HG03432 (cell line): Measurements from ENCODE around the gene ARMC12.
"Not testable (repeated sequence)": the region's sequence is repeated elsewhere in the genome, so short reads cannot be mapped to it uniquely, and the experiment has no call there.

Experiments
- ATAC-seq: cut with Tn5 transposase; IDR thresholded peaks from one replicate; pipeline ENCODE4 v1.9.1; 2021; ENCODE audit warnings: mild to moderate bottlenecking, moderate library complexity; ENCODE audit not compliant: unreplicated experiment

ARMC12 gene

GRCh38 chr6:35731736-35732532, 4.9 kb upstream of the ARMC12 start:
- peak; percentile 51 for ATAC-seq

- no peak for ATAC-seq
Measured at GRCh38 chr6:35733633-35734032, 3.2 kb upstream of the ARMC12 start.

- ATAC-seq: not testable (repeated sequence)
Measured at GRCh38 chr6:35734319-35734718, 2.5 kb upstream of the ARMC12 start.

GRCh38 chr6:35735452-35735851, 1.4 kb upstream of the ARMC12 start:
- no peak for ATAC-seq

- ATAC-seq: no peak
Measured at GRCh38 chr6:35736253-35736894, 458 bp upstream of the ARMC12 start.

- ATAC-seq: peak; percentile 51
Measured at GRCh38 chr6:35737413-35738211, 780 bp downstream of the ARMC12 start.

GRCh38 chr6:35739645-35740524, 3.1 kb downstream of the ARMC12 start:
- no peak for ATAC-seq

GRCh38 chr6:35742842-35743241, 6.0 kb downstream of the ARMC12 start:
- ATAC-seq: no peak

GRCh38 chr6:35745509-35745908, 8.7 kb downstream of the ARMC12 start:
- ATAC-seq: no peak

- no peak for ATAC-seq
Measured at GRCh38 chr6:35746516-35746915, 9.7 kb downstream of the ARMC12 start.

GRCh38 chr6:35747877-35748276, 11.0 kb downstream of the ARMC12 start:
- no peak for ATAC-seq

GRCh38 chr6:35750557-35750956, 13.7 kb downstream of the ARMC12 start:
- no peak for ATAC-seq

- ATAC-seq: no peak
Measured at GRCh38 chr6:35751594-35751993, 14.8 kb downstream of the ARMC12 start.

GRCh38 chr6:35752330-35752729, 15.5 kb downstream of the ARMC12 start:
- ATAC-seq: no peak

GRCh38 chr6:35754452-35755277, 17.8 kb downstream of the ARMC12 start:
- no peak for ATAC-seq

- no peak for ATAC-seq
Measured at GRCh38 chr6:35755278-35755924, 18.6 kb downstream of the ARMC12 start.

GRCh38 chr6:35757456-35758123, 20.8 kb downstream of the ARMC12 start:
- no peak for ATAC-seq

GRCh38 chr6:35759426-35759825, 22.6 kb downstream of the ARMC12 start:
- no peak for ATAC-seq

- no peak for ATAC-seq
Measured at GRCh38 chr6:35765739-35766138, 28.9 kb downstream of the ARMC12 start.
